A549 (cell line): ENCODE results near the gene SDSL.

Experiments used
- CTCF ChIP-seq: fragments of >200 bp; sonication (Bioruptor Twin); formaldehyde crosslinking; IDR thresholded peaks from 3 replicates; pipeline ENCODE4 v1.5.1; 2016
- TF ChIP-seq, protein P1 (sequence below): IDR thresholded peaks from 2 replicates; pipeline ENCODE4 v1.6.1; 2012

DNA sequence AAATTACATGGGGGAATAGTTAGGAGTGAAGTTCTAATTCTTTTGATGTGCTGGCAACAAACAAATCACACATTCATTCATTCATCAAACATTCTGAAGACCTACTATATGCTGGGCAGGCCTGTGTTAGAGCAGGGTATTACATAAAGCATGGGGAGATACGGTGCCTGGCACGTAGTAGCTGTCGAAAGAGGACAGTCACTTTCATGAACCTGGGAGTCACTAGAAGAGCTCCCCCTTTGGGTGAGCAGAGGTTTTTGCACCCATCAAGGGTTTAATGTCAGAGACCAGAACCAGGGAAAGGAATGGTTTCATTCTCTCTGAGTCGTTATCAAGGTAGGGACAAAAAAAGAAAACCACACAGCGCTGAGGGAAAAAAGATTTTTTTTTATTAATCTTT lies 39.5 kb downstream of the SDSL start:
- peak; percentile 36 for TF ChIP-seq CTCF
- TF ChIP-seq, protein P1, sequence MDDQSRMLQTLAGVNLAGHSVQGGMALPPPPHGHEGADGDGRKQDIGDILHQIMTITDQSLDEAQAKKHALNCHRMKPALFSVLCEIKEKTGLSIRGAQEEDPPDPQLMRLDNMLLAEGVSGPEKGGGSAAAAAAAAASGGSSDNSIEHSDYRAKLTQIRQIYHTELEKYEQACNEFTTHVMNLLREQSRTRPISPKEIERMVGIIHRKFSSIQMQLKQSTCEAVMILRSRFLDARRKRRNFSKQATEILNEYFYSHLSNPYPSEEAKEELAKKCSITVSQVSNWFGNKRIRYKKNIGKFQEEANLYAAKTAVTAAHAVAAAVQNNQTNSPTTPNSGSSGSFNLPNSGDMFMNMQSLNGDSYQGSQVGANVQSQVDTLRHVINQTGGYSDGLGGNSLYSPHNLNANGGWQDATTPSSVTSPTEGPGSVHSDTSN, result no peak
